SK-N-MC (cell line): ENCODE measurements around the gene NRIP2.

ENCODE experiments used
- DNase-seq: peaks from one replicate; pipeline ENCODE4 v3.0.0-alpha.2; 2011; ENCODE audit warnings: low read depth, low spot score
- H3K27ac ChIP-seq: fragments of 200-600 bp; sonication (generic); 2 replicates; pipeline ENCODE4 v1.5.1; 2016; ENCODE audit warnings: mixed run types
- H3K36me3 ChIP-seq: fragments of 200-600 bp; sonication (generic); 2 replicates; pipeline ENCODE4 v1.6.1; 2017; ENCODE audit warnings: antibody characterized with exemption, low read length, mixed read lengths; ENCODE audit not compliant: insufficient read depth
- H3K4me3 ChIP-seq: fragments of 200-600 bp; sonication (generic); 2 replicates; pipeline ENCODE4 v1.5.1; 2016
- H3K9ac ChIP-seq: fragments of 200-600 bp; sonication (generic); 2 replicates; pipeline ENCODE4 v1.8.0; 2017; ENCODE audit warnings: mixed run types, mixed read lengths; ENCODE audit not compliant: insufficient read length
- H3K9me3 ChIP-seq: fragments of 200-600 bp; sonication (generic); 2 replicates; pipeline ENCODE4 v1.6.1; 2017; ENCODE audit warnings: low read depth, mild to moderate bottlenecking, antibody characterized with exemption, low read length, moderate library complexity, mixed read lengths
- EZH2 ChIP-seq: fragments of 200-600 bp; sonication (generic); IDR thresholded peaks from one replicate; pipeline ENCODE4 v1.6.1; 2017; ENCODE audit warnings: antibody characterized with exemption
- FOXP2 ChIP-seq: optimal IDR thresholded peaks from 2 replicates; pipeline ENCODE3; 2011; ENCODE audit warnings: mild to moderate bottlenecking, moderate library complexity; ENCODE audit not compliant: insufficient read depth; ENCODE audit errors: extremely low read length, control extremely low read depth
- POLR2AphosphoS5 ChIP-seq: IDR thresholded peaks from 2 replicates; pipeline ENCODE4 v1.6.1; 2012; ENCODE audit warnings: mild to moderate bottlenecking, low read depth, low read length, borderline replicate concordance

Gene NRIP2

DNA sequence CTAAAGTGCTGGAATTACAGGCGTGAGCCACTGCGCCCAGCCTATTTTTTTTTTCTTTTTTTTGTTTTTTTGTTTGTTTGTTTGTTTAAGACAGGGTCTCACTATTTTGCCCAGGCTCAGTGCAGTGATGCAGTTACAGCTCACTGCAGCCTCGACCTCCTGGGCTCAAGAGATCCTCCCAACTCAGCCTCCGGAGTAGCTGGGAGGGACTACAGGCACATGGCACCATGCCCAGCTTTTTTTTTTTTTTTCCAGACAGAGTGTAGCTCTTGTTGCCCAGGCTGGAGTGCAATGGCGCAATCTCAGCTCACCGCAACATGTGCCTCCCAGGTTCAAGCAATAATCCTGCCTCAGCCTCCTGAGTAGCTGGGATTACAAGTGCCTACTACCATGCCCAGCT is 28.1 kb downstream of the NRIP2 start:
- DNase-seq, result no peak
- TF ChIP-seq POLR2AphosphoS5, result no peak
- no peak for TF ChIP-seq FOXP2
- TF ChIP-seq EZH2, result no peak
- no peak overlapping the region for H3K27ac ChIP-seq
- no peak overlapping the region for H3K9ac ChIP-seq
- H3K4me3 ChIP-seq, result no peak overlapping the region
- H3K9me3 ChIP-seq, result no peaks in the 10 kb centered on the region
- H3K36me3 ChIP-seq, result peaks cover 43% of the 10 kb centered on the region

DNA sequence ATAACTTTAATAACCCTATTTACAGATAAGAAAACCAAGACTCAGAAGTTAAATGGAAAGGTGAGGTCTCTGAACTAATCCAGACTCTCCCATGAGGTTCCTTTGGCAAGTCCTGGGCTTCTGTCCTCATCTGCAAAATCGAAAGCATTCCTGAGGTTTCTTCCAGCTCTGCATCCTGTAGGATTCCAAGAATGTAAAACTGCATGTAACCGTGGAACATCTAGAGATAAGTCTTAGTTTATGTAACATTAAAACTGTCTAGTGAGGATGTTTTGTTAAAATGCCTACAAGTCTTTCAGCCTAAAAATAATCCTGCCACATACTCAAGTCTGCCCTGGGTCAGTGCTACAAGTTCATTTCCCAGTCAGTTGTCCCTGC is 29.7 kb downstream of the NRIP2 start:
- Histone ChIP-seq H3K9me3 (no peaks in the 10 kb centered on the region), H3K27ac (peak overlapping the region; percentile 50; the same call in 1 of the 2 replicates), H3K36me3 (peaks cover 59% of the 10 kb centered on the region), H3K9ac (no peak overlapping the region), H3K4me3 (no peak overlapping the region)
- TF ChIP-seq POLR2AphosphoS5, result no peak
- no peak for TF ChIP-seq FOXP2
- no peak for TF ChIP-seq EZH2
- DNase-seq, result no peak

DNA sequence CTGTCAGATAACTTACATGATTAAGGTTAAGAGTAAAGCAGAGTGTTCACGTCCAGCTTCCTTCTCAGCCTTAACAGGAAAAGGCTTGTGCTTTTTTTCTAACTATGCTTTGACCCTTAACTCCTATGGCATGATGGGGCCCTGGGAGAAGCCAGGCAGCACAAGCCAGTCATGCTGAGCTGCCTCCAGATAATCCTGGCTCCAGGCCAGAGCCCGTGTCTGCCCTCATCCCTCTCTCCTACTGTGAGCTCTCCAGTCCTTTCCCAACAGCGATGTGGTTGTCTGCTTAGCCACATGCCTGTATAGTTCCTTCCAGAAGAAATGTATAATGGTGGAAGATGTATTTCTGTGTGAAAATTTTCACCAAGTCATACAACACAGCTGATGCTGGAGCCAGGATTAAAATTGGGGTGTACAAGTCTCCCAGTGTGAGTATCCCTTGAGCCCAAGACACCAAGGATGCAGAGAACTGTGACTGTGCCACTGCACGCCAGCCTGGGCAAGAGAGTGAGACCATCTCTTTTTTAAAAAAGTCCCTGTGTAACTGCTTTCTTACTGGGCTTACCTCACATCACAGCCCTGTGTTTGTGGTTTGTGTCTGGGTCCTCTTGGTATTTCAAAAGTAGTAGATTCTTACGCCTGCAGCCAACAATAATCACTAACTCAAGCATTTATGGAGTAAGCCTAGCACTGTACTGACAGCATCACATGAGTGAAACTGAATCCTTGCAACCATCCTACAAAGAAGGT is 30.3 kb downstream of the NRIP2 start:
- Histone ChIP-seq H3K36me3 (peaks cover 65% of the 10 kb centered on the region), H3K9ac (no peak overlapping the region), H3K4me3 (no peak overlapping the region), H3K9me3 (no peaks in the 10 kb centered on the region), H3K27ac (peak overlapping the region; percentile 50; the same call in 1 of the 2 replicates)
- TF ChIP-seq EZH2 (no peak), POLR2AphosphoS5 (0 out of 2 replicates have a peak, but pooled peaks have one; percentile 15)
- DNase-seq, result no peak

DNA sequence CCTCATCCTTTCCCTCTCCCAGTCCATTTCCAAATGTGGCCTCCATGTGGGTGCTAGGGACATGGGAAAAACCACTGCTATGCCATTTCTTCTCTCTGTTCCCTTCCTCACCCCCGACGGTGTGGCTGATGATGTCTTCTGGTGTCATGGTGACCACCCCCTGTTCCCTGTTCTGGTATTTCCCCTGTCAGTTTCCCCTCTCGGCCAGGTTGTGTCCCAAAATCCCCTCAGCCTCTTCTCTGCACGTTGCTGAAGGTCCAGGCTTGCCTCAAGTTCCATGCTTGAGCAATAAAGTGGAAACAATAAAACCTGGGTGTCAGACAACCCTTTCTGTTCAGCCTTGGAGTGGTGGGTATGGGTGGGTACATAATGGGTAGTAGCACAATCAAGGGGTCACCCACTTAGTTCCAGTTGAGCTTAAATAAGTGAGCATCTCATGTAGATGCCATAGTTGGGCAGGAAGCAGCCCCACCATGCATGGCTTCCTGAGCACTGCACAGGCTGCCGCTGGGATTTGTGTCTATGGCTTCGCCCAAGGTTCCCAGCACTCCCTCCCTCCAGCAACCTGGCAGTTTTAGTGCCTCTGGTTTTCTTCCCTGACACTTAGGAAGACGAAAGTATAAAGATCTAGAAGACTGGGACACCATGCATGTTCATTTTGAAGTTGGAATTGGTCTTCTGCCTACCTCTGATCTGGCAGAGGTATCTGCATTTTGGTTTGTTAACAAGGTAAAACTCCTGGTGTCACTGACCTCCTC is 31.0 kb downstream of the NRIP2 start:
- 0 out of 2 replicates have a peak overlapping the region, but pooled peaks have one; percentile 21 for H3K27ac ChIP-seq
- H3K36me3 ChIP-seq, result peaks cover 72% of the 10 kb centered on the region
- H3K9ac ChIP-seq, result no peak overlapping the region
- DNase-seq, result no peak
- no peaks in the 10 kb centered on the region for H3K9me3 ChIP-seq
- H3K4me3 ChIP-seq, result no peak overlapping the region
- TF ChIP-seq POLR2AphosphoS5 (no peak), EZH2 (no peak), FOXP2 (no peak)

DNA sequence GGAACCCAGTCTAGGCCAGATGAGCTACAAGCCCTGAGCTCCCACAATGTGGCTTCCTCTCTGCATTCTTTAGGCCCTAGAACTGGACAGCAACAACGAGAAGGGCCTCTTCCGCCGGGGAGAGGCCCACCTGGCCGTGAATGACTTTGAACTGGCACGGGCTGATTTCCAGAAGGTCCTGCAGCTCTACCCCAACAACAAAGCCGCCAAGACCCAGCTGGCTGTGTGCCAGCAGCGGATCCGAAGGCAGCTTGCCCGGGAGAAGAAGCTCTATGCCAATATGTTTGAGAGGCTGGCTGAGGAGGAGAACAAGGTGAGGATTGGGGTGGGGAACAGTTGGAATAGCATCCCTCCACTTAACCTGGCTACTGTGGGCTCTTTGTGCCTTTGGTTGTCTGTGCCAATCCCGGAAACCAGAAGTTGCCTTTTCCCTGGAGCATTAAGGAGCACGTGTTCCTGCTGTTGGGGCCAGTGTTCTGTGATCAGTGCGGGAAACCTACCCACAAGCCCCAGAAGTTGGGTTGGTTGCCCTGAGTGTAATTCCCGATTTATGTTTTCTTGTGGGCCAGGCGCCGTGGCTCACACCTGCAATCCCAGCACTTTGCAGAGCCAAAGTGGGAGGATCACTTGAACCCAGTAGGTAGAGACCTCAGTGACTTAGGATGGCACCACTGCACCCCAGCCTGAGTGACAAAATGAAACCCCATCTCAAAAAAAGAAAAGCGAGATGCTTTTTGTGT is 33.6 kb downstream of the NRIP2 start:
- no peaks in the 10 kb centered on the region for H3K9me3 ChIP-seq
- no peak for DNase-seq
- H3K9ac ChIP-seq, result no peak overlapping the region
- TF ChIP-seq FOXP2, result no peak
- no peak for TF ChIP-seq EZH2
- TF ChIP-seq POLR2AphosphoS5, result no peak
- no peak overlapping the region for H3K4me3 ChIP-seq
- H3K36me3 ChIP-seq, result peaks cover 98% of the 10 kb centered on the region
- H3K27ac ChIP-seq, result no peak overlapping the region

DNA sequence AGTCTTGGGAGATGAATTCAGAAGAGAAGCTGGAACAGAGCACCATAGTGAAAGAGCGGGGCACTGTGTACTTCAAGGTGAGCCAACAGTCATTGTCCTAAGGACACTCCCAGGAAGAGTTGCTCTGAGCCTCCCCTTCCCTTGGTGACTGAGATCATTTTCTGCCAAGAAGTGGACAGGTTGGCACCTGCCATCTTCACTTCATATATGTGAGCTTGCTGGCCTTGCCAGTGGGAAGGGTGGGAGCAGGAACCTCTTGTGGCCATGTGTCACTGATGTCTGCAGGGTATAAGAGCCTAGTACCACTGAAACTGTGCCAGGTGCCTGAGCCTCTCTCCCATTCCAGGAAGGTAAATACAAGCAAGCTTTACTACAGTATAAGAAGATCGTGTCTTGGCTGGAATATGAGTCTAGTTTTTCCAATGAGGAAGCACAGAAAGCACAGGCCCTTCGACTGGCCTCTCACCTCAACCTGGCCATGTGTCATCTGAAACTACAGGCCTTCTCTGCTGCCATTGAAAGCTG is 34.7 kb downstream of the NRIP2 start:
- Histone ChIP-seq H3K36me3 (peaks cover 90% of the 10 kb centered on the region), H3K9ac (no peak overlapping the region), H3K27ac (no peak overlapping the region), H3K4me3 (no peak overlapping the region), H3K9me3 (no peaks in the 10 kb centered on the region)
- DNase-seq, result no peak
- TF ChIP-seq POLR2AphosphoS5 (no peak), FOXP2 (no peak), EZH2 (no peak)

DNA sequence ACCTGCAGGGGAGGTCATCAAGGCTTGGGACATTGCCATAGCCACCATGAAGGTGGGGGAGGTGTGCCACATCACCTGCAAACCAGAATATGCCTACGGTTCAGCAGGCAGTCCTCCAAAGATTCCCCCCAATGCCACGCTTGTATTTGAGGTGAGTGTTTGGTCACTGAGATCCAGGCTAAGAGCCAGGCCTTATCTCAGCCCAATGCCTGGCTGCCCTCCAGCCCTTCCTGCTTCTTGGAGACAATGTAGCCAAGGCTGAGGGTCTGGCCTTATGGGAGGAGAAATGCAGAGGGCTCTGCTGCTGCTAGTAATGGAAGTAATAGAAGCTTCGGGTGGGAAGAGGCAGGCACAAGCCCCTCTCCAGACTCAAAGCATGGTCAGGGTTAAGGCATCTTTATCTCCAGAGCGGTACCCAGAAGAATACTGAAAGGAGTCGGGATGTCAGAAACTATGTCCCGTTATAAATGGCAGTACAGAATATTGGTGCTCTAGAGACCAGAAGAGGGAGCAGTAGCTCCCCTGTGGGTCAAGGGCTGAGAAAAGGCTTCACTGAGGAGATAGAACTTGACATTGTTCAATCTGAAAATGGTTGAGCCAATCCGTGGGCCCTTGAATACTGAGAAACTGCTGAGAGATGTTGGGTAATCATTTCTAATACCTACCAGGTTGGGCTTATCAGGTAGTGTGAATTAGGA is 37.0 kb downstream of the NRIP2 start:
- Histone ChIP-seq H3K27ac (no peak overlapping the region), H3K4me3 (no peak overlapping the region), H3K9ac (no peak overlapping the region), H3K36me3 (peaks cover 67% of the 10 kb centered on the region), H3K9me3 (no peaks in the 10 kb centered on the region)
- no peak for DNase-seq
- TF ChIP-seq FOXP2 (no peak), POLR2AphosphoS5 (0 out of 2 replicates have a peak, but pooled peaks have one; percentile 2), EZH2 (no peak)
